Renal cortex interstitium (tissue), 11 donors: ENCODE data around the gene CNTN4. TPM values are rescaled to one million over a fixed set of nuclear protein-coding genes. Genes with fewer than 3 reads are reported as not detected.

ENCODE experiments used
- DNase-seq, 11 donors: peaks; one replicate each; pipeline ENCODE4 v3.0.0-alpha.2; 2013; ENCODE audit warnings: low read depth in 9 of 11, low spot score in 4 of 11; ENCODE audit errors: extremely low read depth in 1 of 11
- polyA plus RNA-seq, 3 donors: library from polyadenylated mRNA; unstranded; fragments of 120-200 nt; gene quantifications; one replicate each; pipeline ENCODE4 v1.2.1, GENCODE V29; 2013; ENCODE audit not compliant: insufficient read length in 3 of 3

CNTN4 gene
- polyA plus RNA-seq, 3 donors, result 27.6 to 36.4 (median 33.2) TPM

DNA sequence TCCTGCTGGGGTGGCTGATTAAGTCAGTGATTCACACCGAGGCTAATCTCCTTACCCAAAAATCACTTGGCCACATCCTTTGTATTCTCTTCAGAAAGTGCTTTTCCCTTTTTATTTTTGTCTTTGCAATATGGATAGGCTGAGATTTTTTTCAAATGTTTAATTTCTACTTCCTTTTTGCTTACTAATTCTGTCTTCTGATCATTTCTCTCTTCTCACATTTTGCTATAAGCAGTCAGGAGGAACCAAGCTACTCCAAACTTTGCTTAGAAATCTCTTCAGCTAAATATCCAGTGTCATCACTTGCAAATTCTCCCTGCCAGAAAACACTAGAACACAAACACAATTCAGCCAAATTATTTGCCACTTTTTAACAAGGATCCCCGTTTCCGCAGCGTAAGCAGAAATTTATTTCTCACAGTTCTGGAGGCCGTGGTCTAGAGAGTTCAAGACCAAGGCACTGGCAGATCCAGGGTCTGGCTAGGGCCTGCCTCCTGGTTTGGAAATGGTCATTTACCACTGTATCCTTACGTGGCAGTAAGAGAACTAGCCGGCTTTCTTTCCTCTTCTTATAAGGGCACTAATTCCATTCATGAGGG, 906.6 kb downstream of the CNTN4 start:
- no peak for DNase-seq

DNA sequence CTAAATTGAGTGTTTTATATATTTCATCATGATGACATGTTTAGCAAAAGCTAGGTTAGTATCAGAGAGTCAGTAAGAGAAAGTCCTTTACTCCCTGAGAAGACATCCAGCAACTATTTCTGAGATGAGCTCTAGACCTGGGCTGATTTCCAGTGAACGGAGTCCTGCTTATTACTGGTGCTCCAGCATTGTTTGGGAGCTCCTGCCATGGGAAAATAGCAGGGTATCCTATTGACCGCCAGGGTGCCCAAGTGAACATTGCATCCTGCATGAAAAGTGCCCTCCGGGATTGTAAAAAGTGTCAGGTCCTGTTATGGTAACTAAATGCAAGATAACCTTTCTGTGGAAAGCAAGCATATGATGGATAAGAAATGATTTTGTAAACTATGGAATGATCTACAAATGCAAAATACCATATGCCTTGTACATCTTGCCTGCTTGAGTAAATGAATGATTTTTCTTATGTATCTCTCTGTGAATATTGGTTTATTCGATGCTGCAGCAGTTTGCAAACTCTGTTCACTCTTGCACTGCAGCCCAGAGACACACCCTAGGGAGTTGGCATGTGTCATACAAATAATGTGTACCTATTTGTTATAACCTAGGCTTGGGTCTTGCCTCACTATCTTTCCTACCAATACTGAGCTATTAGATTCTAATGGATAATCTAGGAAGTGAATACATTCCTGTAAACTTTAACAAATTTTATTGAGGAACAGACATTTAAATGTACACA, 914.8 kb downstream of the CNTN4 start:
- DNase-seq, result no peak

DNA sequence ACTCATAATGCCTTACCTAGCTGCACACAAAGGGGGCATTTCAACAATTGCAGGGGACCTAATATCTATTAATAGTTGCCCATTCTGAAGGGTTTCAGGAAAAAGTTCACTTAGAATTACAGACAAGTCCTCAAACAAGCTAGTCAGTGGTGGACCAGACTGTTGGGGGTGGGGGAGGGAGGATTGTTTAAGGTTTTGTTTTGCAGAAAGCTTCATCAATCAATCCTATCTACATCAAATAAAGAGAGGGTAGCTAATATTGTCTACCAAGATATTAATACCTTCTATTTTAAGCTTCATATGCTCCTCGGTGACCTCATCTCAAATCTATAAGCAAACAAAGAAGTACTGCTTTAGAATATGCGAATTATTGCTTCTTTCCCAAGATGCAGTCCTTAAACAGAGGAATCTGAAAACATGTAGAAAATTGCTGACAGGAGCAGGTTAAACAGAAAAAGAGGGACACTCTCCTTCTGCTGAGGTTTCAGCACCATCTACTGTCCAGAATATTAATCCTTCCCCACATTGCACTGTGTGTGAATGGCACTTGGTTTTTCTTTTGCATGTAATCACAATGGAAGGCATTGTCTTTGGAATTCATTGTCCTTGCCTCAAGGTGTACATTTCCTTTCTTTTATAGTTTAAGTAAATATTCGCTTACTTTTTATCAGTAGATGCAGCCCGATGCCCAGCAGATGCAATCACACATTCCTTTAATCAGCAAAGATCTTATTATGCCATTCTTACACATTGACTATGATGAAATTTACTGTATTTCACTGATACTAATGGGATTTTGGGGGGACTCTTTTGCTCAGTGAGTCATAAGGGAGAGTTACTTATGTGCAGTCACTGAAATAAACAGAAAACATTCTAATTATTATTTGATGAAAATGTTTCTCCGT, 916.8 kb downstream of the CNTN4 start:
- DNase-seq, result peak; percentile 31 to 73 (median 51)

DNA sequence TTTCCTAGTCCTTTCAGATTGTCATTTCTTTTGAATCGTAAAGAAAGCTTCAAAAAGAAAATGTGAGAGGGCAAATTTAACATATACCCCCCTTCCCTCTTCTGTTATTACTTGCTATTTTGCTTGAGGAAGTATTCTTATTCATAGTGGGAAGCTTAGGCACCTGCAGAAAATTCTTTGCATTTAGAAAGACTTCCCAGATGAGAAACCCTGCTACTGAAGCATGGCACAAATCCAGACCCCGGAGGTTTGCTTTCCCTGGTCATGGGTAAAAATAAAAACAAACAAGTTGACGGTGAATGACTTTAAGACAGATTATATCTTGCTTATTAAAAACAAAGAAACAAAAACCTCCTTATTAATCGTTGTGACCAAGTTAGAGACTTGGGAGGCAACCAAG, 917.6 kb downstream of the CNTN4 start:
- DNase-seq, result no peak

- DNase-seq, result no peak
Observed at GRCh38 chr3:3020209-3020608, 921.5 kb downstream of the CNTN4 start.

DNA sequence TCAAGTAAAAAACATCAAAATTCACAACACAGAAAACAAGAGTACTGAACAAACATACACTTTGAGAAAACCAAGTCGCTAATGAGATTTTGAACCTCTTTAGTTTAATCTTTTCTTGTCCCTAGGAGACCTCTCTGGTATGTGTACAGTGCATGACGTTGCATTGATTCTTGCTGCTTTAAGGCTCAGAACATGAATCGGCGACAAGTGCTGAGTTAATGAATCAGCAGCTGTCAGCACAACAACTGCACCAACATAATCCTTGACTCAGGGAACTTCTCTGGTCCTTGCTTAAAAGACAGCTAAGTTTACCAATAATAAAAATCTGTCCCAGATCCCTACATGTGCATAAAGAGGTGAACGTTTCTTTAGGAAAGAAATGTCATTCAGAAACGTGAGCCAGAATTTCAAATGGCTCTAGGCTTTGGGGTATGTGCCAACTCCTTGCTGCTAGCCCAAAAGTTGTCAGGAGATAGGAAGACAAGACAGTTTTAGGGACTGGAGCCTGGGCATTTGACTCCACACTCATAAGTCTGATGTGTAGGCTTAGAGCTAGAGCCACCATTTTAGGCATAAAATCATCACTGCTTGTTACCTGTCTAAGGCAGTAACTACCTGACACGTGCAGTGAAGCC, 924.6 kb downstream of the CNTN4 start:
- DNase-seq, result peak in 1 of 11 donors; percentile 14

DNA sequence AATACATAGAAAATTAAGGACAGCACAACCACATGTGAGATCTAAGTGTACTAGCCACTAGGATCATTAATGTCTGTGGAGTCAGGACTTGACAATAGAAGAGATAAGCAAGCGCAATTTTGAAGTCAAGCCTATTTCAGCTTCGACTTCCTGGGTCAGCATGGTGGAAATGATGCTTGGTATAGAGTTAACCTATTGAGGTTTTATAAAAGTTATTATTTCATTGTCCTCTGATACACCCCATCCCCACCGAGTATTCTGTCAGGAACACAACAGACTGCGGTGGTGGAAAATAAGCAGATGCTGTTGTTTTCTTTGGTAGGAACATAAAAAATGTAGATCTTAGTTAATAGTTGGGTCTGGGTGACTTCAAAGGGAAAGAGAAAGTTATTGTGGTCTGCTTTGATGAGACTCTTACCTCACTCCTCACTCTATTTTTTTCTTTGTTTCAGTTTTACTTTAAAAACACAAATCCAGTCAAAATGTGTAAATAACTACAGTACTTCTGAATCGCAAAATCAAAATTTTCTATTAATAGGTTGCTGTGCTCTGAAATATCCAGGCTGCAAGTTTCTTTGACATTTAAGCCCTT, 929.4 kb downstream of the CNTN4 start:
- DNase-seq, result no peak

GRCh38 chr3:3031326-3031725, 932.7 kb downstream of the CNTN4 start:
- DNase-seq, result no peak

DNA sequence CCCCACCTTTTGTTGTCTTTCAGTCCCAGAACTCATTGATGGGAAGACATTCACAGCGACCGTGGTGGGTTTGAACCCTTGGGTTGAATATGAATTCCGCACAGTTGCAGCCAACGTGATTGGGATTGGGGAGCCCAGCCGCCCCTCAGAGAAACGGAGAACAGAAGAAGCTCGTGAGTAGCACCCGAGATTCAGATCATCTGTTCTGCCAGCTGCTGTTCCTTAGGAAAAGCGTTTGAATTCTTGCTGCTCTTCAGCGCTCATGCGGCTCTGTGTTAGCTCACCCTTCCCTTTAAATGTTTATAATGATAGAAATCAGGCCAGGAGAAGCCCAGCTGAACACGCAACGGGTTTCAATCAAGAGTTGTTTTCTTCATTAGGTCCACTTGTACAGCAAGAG, 938.5 kb downstream of the CNTN4 start:
- no peak for DNase-seq

GRCh38 chr3:3038201-3038991, 939.7 kb downstream of the CNTN4 start:
- no peak for DNase-seq

DNA sequence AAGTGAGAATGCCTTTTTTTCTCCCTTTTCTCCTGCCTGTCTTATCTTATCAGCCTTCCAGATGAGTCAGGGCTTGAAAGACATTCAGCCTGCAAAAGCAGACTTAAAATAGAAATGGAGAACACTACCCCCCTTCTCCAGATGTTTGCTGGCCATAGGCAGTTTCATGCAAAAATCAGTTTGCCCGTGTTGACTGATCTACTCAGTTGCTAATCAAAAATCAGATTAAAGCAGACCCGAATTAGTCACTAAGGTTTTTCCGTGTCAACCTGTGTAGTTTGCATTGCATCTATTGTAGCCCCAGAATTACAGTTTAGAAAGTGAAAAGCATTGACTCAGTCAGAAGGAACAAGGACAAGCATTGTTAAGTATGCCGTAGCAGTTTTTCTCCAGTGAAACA, 955.3 kb downstream of the CNTN4 start:
- no peak for DNase-seq

- DNase-seq, result no peak
Observed at GRCh38 chr3:3059645-3060044, 961.0 kb downstream of the CNTN4 start.

DNA sequence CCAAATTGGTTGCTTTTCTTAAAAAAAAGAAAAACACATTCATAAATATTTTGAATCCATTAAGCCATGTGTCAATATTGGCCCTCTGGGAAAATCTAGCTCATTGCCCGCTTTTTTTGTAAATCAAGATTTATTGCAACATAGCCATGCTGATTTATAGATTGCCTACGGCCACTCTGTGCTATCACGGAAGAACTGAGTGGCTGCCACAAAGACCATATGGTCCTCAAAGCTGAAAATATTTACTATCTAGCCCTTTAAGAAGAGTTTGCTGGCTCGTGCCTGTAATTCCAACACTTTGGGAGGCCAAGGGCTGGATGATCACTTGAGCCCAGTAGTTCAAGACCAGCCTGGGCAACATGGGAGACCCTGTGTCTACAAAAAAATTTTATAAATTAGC, 965.6 kb downstream of the CNTN4 start:
- no peak for DNase-seq

DNA sequence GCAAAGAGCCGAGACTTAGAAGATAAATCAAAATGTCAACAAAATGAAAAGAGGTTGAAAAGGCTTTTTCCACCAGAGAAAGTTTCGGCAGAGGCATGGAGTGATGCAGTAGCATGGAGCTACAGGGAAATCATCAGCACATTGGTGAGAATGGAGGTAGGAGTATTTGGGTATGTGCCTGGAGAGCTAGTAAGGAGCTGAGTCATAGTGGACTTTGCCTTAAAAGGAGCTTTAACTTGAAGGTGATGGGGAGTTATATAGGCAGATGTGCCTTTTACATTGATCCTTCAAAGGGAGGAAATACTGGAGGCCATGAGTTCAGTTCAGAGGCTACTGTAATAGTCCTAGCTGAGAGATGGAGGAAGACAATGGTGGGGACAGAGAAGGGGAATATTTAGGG, 967.2 kb downstream of the CNTN4 start:
- DNase-seq, result no peak

GRCh38 chr3:3066378-3066777, 967.7 kb downstream of the CNTN4 start:
- DNase-seq, result no peak

GRCh38 chr3:3066910-3067309, 968.2 kb downstream of the CNTN4 start:
- no peak for DNase-seq

DNA sequence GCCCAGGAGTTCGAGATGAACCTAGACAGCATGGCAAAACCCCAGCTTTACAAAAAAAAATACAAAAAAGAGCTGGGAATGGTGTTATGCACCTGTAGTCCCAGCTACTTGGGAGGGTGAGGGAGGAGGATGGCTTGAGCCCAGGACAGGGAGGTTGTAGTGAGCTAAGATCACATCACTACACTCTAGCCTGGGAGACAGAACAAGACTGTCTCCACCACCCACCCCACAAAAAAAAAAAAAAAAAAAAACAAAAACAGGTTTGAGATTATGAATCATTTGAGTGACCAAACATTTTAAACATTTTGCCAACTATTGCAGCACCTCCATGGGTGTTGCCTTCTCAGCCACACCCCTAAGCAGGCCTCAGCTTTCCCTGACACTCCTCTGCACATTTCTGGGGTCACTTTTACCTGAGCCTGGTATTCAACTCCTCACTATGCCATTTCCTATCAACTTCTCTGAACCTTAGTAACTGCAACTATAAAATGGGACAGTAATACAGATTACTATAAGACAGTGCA, 969.8 kb downstream of the CNTN4 start:
- no peak for DNase-seq

DNA sequence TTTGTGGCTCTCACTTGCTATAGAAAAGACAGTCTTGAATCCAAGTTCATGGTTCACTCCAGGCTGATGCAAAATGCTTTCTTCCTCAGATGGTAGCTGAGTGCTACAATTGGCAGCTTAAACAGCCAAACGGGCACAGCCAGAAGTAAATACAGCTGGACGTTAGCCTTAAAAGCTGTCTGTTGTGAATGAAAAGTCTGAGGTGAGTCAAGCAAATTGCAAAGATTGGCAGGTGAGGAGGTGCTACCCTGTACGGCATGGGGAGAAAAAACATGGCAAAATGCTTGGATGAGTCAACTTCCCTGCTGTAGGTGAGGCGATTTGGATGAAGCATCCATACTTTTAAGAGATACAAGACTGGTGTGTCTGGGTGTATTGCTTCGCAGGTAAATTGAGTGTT, 971.1 kb downstream of the CNTN4 start:
- DNase-seq, result no peak
